HG03066 (cell line): ENCODE data around the gene ZMAT5.

Source experiments
- ATAC-seq: cut with Tn5 transposase; IDR thresholded peaks from one replicate; pipeline ENCODE4 v1.9.1; 2021; ENCODE audit warnings: low read depth; ENCODE audit not compliant: unreplicated experiment

Gene ZMAT5

DNA sequence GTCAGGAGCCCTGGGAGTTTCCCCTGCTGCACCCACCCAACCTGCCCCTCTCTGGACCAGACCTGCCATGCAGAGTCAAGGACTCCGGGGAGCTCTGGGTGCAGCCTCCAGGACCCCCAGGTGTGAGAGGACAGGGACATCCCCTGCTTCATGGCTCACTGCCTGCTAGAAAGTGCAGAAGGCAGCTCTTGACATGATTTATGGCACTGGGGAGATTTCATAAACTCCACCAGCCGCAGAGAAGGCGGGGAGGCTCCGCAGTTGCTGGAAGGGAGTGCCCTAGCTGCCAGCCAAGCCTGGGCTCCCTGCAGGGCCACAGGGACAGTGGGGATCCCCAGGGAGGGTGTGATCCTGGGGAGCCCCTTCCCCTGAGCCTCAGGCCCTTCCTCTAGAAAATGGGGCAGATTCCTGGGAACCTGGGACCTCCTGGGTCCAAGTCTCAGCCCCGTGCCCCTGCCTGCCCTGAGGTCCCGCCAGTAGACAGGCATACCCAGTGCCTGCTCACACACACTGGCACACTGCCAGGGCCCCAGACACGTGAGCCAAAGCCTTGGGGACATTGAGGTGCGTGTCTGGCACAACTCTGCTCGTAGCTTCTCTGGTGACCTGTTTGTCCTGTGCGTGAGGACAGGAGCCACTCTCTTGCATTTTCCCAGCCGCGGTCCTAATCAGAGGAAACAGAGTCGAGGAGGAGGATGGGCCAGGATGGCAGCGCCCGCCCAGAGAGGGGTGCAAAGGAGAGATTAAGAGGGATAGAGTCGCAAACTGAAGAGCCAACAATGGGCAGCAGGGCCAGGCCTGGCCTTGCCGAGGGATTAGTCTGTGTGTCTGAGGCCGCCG, 33.2 kb downstream of the ZMAT5 start:
- ATAC-seq: no peak

- no peak for ATAC-seq
Observed at GRCh38 chr22:29732883-29733282, 33.9 kb downstream of the ZMAT5 start.

GRCh38 chr22:29731058-29731850, 35.6 kb downstream of the ZMAT5 start:
- no peak for ATAC-seq

GRCh38 chr22:29729161-29729560, 37.6 kb downstream of the ZMAT5 start:
- no peak for ATAC-seq

DNA sequence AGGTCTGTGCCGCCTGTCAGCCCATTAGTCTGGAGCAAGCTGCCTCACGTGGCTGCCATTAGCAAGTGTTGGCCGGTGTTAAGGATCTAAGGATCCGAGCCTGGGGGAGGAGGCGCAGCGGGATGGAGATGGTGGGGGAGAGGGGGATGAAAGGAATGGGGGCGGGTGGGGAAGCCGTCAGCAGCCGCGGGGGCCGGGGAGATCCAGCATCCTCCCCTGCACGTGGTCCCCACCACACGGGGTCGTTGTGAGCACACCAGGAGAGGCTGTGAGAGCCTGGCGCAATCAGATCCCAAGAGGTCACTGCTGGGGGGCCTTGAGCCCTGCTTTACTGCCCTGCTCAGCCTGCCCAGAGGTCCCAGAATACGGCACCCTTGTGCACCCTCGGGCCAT, 39.7 kb downstream of the ZMAT5 start:
- ATAC-seq: no peak

DNA sequence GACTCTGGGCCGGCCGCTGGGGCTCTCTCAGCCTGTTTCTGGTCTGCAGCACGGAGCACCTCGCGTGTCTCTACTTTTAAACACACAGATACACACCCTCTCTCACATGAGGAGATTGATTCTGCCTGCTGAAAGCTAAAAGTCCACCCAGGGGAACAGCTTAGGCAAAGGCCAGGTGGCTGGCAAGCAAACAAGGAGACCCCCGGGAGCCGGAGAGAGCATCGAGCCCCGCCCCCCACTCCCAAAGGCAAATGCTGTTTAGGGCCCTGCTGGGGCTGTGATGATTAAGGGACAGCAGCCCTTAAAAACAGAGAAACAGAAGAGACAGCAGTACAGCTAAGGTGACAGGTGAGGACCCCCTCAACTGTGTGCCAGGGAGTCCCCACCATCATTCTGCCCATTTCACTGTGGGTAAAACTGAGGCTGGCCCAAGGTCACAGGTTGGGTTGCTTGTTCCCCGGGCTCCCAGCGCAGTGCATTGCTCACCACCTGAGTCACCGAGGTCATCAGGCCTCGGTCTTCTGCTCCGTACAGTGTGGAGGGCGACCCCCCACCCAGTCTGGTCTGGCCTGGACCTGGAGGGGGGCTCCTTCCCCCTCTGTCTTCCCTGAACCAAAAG, 40.2 kb downstream of the ZMAT5 start:
- no peak for ATAC-seq

DNA sequence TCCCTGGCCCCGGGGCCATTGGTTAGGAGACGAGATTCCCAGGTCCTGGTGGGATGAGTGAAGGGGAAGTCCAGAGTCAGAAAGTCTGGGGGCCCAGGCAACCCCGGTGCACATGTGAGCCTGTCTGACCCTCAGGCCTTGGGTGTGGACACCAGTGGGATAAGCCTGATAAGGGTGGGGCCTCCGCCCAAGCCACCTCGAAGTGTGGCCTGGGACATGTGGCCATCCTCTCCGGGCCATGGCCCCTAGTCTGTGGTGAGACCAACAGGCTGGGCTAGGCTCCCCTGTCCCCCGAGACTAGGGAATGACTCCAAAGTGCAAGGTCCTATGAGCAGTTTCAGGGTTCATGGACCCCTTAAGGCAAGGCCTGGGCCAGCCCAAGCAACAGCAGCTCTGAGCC, 40.7 kb downstream of the ZMAT5 start:
- ATAC-seq: no peak

GRCh38 chr22:29724843-29725242, 42.0 kb downstream of the ZMAT5 start:
- ATAC-seq: no peak

- no peak for ATAC-seq
Observed at GRCh38 chr22:29723766-29724165, 43.0 kb downstream of the ZMAT5 start.

DNA sequence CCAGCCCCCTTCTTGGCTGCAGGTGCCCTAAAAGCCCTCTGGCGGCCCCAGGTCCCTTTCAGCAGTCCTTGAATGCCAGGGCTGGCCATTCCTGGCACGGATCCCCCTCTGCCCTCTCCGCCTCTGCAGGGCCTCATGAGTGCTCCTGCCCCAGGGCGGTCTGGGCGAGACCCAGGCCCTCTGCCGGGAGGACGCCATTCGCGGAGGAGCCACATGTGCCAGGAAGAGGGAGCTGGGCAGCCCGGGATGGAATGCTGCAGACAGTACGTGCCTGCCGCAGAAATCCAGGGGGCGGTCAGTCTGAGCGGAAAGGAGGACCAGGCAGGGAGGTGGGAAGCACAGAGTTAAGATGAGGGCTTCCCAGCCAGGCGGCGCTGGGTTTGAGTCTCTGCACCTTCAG, 44.2 kb downstream of the ZMAT5 start:
- ATAC-seq: no peak

DNA sequence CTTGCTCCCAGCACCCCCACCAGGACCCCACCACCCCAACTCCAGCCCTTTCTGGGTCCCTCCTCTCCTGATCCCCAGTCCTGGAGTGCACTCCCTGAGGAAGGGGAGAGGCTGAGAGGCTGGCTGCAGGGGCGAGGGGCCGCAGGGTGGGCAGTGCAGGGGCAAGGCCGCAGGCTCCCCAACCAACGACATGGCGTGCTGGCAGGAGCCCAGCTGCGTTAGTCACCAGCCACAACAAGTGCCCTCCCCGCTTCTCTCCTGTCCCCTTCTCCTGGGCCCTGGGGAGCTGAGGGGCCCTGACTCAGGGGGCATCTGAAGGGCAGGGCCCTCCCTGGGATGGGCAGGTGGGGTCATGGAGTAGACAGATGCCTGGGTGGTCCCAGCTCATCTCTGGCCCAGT, 44.7 kb downstream of the ZMAT5 start:
- ATAC-seq: no peak

- ATAC-seq: no peak
Observed at GRCh38 chr22:29720811-29721323, 45.9 kb downstream of the ZMAT5 start.

DNA sequence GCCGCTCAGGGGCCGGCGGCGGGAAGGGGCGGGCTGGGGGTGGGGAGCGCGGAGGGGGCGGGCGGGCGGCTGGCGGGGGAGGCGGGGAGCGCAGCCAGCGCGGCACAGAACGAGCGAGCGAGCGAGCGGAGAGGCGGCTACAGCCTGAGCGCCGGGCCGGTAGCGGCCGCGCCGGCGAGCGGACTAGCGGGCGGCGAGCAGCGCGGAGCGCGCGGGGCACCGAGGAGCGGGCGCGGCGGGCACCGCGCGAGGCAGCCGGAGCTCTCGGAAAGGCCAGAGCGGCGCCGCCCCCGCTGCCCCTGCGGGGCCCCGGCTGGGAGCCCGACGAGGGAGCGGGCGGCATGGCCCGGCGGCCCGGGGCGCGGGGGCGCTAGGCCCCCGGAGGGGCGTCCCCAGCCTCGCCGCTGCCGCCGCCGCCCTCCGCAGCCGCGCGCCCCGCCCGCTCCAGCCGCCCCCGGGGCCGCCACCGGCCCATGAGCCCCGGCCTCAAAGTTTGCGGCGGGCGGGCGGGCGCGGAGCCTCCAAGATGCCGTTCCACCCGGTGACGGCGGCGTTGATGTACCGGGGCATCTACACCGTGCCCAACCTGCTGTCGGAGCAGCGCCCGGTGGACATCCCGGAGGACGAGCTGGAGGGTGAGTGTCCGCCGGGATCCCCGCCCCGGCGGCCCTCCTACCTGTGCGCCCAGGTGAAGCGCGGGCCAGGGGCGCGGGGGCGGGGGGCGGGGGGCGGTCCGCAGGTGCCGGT, 46.7 kb downstream of the ZMAT5 start, which contains the start of gene CABP7:
CABP7 (plus strand) TSS at position 105 of the 747 bp plus-strand sequence; CDS start at position 527, 422 bp downstream.
- ATAC-seq: no peak

- ATAC-seq: no peak
Observed at GRCh38 chr22:29718949-29719898, 47.6 kb downstream of the ZMAT5 start.

- no peak for ATAC-seq
Observed at GRCh38 chr22:29717789-29718188, 49.0 kb downstream of the ZMAT5 start.

DNA sequence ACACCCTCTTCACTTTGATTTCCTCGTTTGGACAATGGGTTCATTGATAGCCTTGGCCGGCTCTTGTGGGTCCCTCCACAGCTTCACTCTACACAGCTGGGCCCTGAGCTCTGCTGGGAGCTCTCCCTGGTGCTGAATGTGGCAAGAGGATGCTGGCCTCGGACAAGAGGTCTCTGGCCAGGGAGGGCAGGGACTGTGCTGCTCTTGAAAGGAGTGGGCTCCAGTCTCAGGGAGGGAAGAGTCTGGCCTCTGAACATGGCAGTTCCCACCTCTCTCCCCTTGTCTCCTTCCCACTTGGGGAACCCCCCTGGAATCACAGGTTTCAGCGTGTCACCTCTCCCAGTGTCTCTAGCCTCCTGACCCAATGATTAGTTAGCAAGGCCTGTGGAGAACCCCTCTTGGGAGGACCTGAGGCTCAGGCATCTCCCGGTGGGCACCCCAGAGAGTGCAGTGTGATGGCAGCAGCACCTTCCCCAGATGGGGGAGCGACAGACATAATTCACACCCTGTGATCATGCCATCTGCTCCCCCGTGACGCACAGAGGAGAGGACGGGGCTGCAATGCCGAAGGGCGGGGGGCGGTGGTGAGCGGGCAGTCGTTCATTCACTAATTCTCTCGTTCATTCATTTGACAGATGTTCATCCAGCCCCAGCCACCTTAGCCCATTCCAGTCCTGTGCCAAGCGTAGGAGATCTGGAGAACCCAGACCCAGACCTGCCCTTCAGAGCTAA, 49.8 kb downstream of the ZMAT5 start:
- no peak for ATAC-seq

DNA sequence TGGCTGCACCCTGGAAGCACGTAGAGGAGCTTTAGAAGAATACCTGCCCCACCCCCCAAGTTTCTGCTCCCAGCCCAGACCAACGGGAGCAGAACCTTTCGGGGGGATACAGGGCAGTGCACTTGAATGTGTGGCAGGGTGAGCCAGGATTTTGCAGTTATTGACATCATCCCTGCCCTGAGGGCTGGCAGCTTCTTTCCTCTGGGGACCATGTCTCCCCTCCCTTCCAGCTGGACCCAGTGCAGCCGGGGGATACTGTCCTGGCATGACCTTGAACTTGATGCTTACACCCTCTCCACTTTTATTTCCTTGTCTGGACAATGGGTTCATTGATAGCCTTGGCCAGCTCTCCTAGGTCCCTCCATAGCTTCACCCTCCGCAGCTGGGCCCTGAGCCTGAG, 51.1 kb downstream of the ZMAT5 start:
- ATAC-seq: no peak

GRCh38 chr22:29715240-29715639, 51.6 kb downstream of the ZMAT5 start:
- no peak for ATAC-seq
